ENCODE data around the gene PDGFRB. TPM values are rescaled to one million over a fixed set of nuclear protein-coding genes. Genes with fewer than 3 reads are reported as not detected.

PDGFRB gene
- polyA plus RNA-seq, 1 donor (not counting 4 experiments of a cell fraction or from before 2014, with no cell fraction given), result 0.14 TPM

GRCh38 chr5:150184990-150185912 is 29.6 kb upstream of the PDGFRB start:
- TF ChIP-seq CTCF (optimal IDR thresholded peaks at IDR 0.05 in 1 of 3, IDR thresholded peaks at IDR 0.05 in 1 of 3, conservative IDR thresholded peaks at IDR 0.05 in 1 of 3; ENCODE audit: extremely low read depth in 1 of 3, insufficient read depth in 2 of 3, low read length in 3 of 3), result no peak
- no peak for TF ChIP-seq EZH2 (IDR thresholded peaks at IDR 0.05; ENCODE audit: low read length)
- Histone ChIP-seq H3K79me2 (ENCODE audit: control insufficient read depth, insufficient read depth, low read length) (no peaks in the 10 kb centered on the region), H3K4me2 (ENCODE audit: control insufficient read depth, extremely low read depth, insufficient read depth, low read depth, low read length) (no peak overlapping the region), H3K36me3 (ENCODE audit: control insufficient read depth in 2 of 2, extremely low read depth in 1 of 2, insufficient read depth in 2 of 2, low read length in 2 of 2) (no peaks in the 10 kb centered on the region), H2AFZ (ENCODE audit: control insufficient read depth, low read length) (no peak overlapping the region), H4K20me1 (ENCODE audit: control insufficient read depth, extremely low read depth, insufficient read depth, low read length) (no peaks in the 10 kb centered on the region), H3K9me1 (ENCODE audit: control insufficient read depth, extremely low read depth, insufficient read depth, low read length) (no peaks in the 10 kb centered on the region), H3K9me3 (ENCODE audit: control insufficient read depth, low read depth, low read length) (no peaks in the 10 kb centered on the region), H3K4me3 (ENCODE audit: control insufficient read depth in 2 of 3, extremely low read depth in 1 of 3, insufficient read depth in 2 of 3, low read depth in 1 of 3, low read length in 3 of 3) (no peak overlapping the region), H3K27ac (ENCODE audit: control insufficient read depth, insufficient read depth, low read length) (no peak overlapping the region), H3K4me1 (ENCODE audit: control insufficient read depth, extremely low read depth, insufficient read depth, low read length) (no peaks in the 10 kb centered on the region), H3K9ac (ENCODE audit: control insufficient read depth, extremely low read depth, insufficient read depth, low read length) (no peak overlapping the region), H3K27me3 (ENCODE audit: control insufficient read depth, extremely low read depth, insufficient read depth, low read length) (peaks cover 38% of the 10 kb centered on the region)
- dilution Hi-C loops (cut with MboI; ENCODE audit: extremely low pct_ligation_motif_present, low sequenced_read_pairs), result no loop called here
- DNase-seq (ENCODE audit: low read depth, low spot score), result no peak
- no peak for FAIRE-seq

GRCh38 chr5:150184006-150184405 is 28.4 kb upstream of the PDGFRB start:
- Histone ChIP-seq H4K20me1 (ENCODE audit: control insufficient read depth, extremely low read depth, insufficient read depth, low read length) (no peaks in the 10 kb centered on the region), H3K36me3 (ENCODE audit: control insufficient read depth in 2 of 2, extremely low read depth in 1 of 2, insufficient read depth in 2 of 2, low read length in 2 of 2) (no peaks in the 10 kb centered on the region)
- dilution Hi-C loops (cut with MboI; ENCODE audit: extremely low pct_ligation_motif_present, low sequenced_read_pairs), result no loop called here

More at GRCh38 chr5:150184006-150184405, 28.4 kb upstream of the PDGFRB start:
- Histone ChIP-seq H3K79me2 (ENCODE audit: control insufficient read depth, insufficient read depth, low read length) (no peaks in the 10 kb centered on the region), H3K4me2 (ENCODE audit: control insufficient read depth, extremely low read depth, insufficient read depth, low read depth, low read length) (no peak overlapping the region), H3K9ac (ENCODE audit: control insufficient read depth, extremely low read depth, insufficient read depth, low read length) (no peak overlapping the region), H2AFZ (ENCODE audit: control insufficient read depth, low read length) (no peak overlapping the region), H3K4me1 (ENCODE audit: control insufficient read depth, extremely low read depth, insufficient read depth, low read length) (no peaks in the 10 kb centered on the region), H3K9me3 (ENCODE audit: control insufficient read depth, low read depth, low read length) (no peaks in the 10 kb centered on the region), H3K4me3 (ENCODE audit: control insufficient read depth in 2 of 3, extremely low read depth in 1 of 3, insufficient read depth in 2 of 3, low read depth in 1 of 3, low read length in 3 of 3) (no peak overlapping the region), H3K9me1 (ENCODE audit: control insufficient read depth, extremely low read depth, insufficient read depth, low read length) (no peaks in the 10 kb centered on the region), H3K27ac (ENCODE audit: control insufficient read depth, insufficient read depth, low read length) (no peak overlapping the region), H3K27me3 (ENCODE audit: control insufficient read depth, extremely low read depth, insufficient read depth, low read length) (peaks cover 26% of the 10 kb centered on the region)
- no peak for TF ChIP-seq EZH2 (IDR thresholded peaks at IDR 0.05; ENCODE audit: low read length)
- no peak for TF ChIP-seq CTCF (optimal IDR thresholded peaks at IDR 0.05 in 1 of 3, IDR thresholded peaks at IDR 0.05 in 1 of 3, conservative IDR thresholded peaks at IDR 0.05 in 1 of 3; ENCODE audit: extremely low read depth in 1 of 3, insufficient read depth in 2 of 3, low read length in 3 of 3)
- FAIRE-seq, result no peak
- no peak for DNase-seq (ENCODE audit: low read depth, low spot score)
